NCI-H146 treated with DMSO at 0.1 percent for 48 hours (cell line): ENCODE results near the gene MOG.
"Not testable (repeated sequence)": the region's sequence is repeated elsewhere in the genome, so short reads cannot be mapped to it uniquely, and the experiment has no call there.

ENCODE experiments used
- DNase-seq: peaks from one replicate; lab custom pipeline; 2025; ENCODE audit not compliant: unreplicated experiment; lab: John Stamatoyannopoulos, UW

MOG gene

GRCh38 chr6:29637247-29637646, 19.6 kb upstream of the MOG start:
- DNase-seq, result no peak

DNA sequence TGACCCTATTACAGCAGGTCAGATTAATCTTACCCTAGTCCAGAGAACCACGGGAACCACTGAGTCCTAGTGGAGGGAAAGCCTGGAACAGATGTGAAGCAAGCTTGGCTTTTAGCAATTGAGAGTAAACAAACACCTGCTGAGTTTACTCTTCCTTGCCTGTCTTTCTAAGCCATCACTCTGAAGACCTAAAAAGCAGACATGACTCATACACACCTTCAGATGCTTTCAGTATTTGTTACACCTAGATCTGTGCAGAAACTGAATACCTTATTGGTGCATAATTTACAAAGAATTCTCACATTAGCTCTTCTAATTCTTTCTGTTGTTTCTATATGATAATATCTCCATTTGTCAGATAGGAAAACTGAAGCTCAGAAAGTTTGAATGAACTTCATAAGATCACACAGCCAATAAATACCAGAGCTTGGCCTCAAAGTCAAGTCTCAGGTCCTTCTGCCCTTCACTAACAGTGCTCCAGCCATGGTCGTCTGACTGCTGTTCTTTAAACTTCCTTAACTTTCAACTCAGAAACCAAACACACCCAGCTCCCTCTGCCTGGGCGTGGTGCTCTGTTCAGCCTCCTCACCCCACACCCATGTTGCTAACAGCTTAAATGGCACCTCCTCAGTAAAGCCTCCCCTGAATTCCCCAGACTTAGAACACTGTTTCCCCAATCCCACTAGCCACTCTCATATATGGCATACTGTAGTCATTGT, 15.3 kb upstream of the MOG start:
- DNase-seq, result no peak

- no peak for DNase-seq
Observed at GRCh38 chr6:29647927-29648642, 8.8 kb upstream of the MOG start.

GRCh38 chr6:29649701-29650673, 6.9 kb upstream of the MOG start:
- DNase-seq, result peak; percentile 96

DNA sequence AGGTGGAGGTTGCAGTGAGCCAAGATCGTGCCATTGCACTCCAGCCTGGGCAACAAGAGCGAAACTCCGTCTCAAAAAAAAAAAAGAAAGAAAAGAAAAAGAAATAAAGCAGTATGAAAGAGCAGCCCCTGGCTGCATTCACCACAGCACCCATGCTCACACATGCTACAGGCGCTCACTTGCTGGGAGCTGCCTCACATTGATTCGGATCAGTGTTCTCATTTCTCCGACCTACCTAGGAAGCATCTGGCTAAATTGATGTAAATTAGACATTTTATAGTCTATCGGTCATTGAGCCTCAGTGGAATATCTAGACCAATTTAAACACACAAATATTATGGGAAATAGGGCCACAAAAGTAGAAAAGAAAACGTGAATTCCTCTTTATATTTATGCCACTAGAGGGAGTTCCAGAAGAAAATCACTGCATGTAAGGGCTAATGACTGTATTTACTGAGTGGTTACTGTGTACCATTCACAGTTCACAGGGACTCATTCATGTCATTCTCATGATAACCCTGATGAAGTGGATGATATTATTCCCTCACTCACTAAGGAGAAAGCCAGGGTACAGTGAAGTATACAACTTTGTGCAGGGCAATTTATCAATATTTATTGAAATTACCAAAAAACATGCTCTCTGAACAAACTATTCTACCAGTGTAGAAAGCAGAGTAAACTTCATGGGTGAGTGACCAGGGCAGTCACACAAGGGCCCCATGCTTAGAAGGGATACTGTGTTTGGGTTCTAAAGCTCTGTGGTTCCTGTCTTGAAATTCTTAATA, 5.3 kb upstream of the MOG start:
- peak; percentile 59 for DNase-seq

DNA sequence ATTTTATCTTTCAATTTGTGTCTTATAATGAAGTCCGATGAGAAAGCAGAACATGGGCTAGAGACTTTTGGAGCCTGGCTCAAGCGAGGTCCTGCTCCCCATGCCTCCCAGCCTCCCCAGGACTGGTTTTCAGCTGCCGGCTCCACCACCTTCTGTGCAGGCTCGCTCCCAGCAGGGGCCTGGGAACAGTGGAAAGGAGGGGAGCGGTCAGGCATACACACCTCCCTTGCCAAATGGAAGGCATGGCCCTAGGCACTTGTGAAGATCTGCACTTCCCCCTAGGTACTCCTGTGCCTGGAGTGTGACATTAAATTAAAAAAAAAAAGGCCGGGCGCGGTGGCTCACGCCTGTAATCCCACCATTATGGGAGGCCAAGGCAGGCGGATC, 4.7 kb upstream of the MOG start:
- DNase-seq, result no peak

DNA sequence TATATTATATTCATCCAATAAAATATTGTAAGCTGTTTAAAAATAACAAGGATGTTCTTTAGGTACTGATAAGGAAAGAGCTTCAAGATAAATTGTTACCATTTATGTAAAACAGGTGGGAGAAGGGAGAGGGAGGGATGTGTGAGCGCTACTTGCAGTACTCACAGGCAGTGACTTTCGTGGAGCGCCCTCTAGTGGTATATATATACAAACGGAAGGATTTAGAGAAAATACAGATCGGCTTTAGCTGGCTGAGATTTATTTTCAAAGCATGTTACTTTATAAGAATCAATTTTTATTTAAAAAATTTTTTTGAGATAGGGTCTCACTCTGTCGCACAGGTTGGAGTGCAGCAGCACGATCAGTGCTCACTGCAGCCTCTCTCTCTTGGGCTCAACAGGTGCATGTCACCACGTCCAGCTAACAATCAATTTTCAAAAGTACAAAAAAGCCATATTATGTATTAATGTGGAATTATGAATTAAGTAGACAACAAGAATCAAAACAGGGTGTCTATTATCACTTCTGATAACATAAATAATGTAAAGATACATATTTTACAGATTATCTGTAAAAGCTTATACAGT, 3.3 kb upstream of the MOG start:
- peak; percentile 77 for DNase-seq

DNA sequence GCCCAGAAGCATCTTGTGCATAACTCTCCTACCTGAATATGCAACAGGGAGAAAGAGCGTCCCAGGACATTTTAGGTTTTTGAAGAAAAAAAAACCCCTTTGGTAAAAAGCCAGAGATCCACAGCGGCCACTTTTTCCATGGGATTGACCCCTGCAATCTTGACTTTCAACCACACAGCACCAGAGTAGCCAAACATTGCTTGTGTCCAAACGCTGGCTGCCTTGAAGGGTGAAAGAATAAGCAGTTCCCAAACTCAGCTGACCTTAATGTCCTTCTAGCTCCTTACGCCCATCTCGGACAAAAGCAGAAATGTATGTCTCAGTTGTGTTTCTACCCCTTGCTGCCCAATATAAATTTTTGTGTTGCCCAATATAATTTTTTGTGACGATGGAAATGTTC, 1.2 kb upstream of the MOG start:
- no peak for DNase-seq

- DNase-seq, result no peak
Observed at GRCh38 chr6:29656157-29656556, 735 bp upstream of the MOG start.

DNA sequence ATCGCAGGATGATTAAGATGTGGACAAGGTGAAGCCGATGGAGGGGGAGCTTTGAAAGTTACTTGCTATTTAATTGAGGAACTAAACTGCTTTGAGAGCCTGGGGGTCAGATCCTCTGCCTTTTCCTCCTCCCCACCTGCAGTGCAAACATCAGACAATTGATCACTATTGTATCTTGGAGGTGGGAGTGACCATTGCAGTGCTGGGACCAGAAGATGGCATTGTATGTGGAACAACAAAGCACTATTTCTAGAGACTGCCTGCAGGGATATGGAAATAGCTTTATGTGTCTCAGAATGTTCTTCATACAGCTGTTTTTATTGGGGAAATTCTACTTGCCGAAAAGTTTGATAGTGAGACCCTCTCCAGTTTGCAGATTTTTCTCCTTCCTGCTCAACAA, 4.2 kb downstream of the MOG start:
- DNase-seq, result no peak

DNA sequence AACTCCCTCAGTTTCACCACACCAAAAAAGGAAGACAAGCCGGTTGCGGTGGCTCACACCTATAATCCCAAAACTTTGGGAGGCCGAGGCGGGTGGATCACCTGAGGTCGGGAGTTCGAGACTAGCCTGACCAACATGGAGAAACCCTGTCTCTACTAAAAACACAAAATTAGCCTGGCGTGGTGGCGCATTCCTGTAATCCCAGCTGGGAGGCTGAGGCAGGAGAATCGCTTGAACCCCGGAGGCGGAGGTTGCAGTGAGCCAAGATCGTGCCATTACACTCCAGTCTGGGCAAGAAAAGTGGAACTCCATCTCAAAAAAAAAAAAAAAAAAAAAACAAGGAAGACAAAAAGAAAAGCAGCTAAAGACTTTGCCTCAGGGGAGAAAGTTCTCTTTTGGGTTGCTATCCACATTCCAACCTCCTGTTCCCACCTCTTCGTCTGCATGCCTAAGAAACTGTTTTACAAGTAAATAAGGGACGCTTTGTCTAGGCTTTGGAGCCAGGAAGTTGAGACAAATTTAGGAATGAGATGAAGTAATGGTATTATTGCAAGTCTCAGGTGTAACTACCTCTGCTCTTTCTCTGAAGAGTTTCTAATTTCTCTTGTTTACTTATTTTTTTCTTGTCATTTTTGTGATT, 4.7 kb downstream of the MOG start:
- DNase-seq, result not testable (repeated sequence)

GRCh38 chr6:29663300-29664042, 6.6 kb downstream of the MOG start:
- DNase-seq, result no peak

DNA sequence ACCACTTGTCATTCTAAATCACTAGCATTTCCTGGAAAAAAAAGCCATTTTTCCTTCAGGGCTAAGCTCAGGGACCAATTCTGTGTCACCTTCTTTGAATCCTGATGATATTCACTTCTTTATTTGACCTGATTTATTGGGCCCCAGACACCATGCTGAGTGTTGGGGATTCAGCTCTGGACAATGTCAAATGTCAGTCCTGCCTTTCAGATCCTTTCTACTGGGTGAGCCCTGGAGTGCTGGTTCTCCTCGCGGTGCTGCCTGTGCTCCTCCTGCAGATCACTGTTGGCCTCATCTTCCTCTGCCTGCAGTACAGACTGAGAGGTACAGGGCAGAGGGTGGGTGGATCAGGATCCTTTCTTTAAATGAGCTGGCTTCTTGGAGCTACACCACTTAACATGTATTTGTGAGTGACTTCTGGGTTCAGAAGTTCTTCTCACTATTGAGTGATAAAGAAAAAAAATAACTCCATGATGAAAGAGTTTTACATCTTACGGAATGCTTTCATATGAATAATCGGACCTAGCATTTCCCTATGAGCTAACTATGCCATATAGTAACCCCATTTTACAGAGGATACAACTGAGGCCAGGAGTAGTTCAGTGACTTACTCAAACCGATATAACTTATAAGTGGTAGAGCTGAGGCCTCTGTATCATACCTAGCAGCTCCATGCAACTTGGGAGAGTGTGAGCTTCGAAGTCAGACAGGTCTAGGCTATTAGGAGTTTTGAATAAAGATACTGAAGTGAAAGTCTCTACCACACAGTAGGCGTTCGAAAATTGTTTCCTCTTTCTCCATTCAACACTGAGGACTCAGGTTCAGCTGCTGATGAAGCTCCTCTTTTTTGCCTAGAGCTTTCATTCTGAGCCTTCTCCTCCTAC, 9.3 kb downstream of the MOG start:
- DNase-seq, result no peak

DNA sequence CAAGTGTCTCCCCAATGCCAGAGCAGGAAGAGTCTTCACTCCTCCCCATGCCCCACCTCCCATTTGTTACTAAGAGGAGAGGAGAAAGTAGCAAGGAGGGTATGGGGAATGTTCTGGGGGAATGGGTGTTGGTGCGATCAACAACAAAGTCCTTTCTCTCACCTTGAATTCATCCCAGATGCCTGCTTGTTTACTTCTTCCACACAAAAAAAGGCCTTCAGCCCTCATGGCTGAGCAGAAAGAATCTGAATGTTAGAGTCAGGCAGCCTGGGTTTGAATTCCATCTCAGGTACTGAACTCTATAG, 9.9 kb downstream of the MOG start:
- no peak for DNase-seq

DNA sequence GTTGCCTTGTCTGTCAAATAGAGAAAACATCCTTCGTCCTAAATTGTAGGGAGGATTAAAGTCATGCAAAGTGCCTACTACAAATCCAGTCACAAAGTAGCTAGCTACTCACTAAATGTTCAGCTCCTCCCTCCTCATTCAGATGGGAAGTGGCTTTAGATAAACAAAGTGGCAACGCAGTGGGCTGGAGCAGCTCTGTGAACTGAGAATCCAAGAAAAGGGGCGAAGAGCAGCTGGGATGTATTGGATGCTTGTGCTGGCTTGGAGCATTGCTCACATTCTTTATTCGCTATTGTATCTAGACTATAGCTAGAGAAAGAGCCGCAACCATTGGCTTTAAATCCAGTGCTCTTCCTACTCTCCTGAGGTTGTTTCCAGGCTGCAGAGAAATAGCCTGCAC, 10.3 kb downstream of the MOG start:
- DNase-seq, result no peak

DNA sequence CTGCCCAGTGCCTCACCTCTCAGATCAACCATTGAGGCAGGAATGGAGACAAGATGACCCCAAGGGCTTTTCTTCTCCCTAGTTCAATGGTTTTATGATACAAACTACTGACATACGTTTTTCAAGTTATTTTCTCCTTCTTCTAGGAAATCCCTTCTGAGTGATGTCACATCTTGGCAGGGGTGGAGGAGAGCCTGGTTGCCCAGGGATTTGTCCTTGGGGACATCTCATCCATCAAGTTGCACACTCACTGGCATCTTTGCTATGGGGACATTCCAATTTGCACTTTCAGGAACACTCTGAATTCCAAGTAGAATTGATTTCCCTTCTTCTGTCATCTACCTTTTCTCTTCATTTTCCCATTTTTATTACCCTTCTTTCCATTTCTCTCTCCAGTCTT, 14.1 kb downstream of the MOG start:
- no peak for DNase-seq

- DNase-seq, result not testable (repeated sequence)
Observed at GRCh38 chr6:29672116-29672515, 15.2 kb downstream of the MOG start.

DNA sequence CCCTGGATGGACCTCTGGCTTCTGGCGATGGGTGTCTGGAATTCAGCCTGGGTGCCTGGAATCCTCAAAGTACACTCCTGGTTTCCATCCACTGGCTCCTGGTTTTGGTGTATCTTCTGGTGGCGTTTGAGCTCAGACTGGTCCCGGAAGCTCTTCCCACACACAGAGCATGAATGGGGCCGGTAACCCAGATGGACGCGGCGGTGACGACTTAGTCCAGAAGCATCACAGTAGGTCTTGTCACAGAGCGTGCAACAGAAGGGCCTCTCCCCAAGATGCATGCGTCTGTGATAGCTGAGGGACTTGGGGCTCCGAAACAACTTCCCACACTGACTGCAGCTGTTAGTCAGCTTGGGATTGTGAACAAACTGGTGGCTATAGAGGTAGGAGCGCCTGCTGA, 16.3 kb downstream of the MOG start:
- DNase-seq, result no peak

- DNase-seq, result no peak
Observed at GRCh38 chr6:29674008-29674407, 17.1 kb downstream of the MOG start.
